OCI-LY7 (cell line): ENCODE data around the gene SASH1.

Source experiments
- CTCF ChIP-seq: fragments of 200-600 bp; sonication (generic); conservative IDR thresholded peaks from 2 replicates; pipeline ENCODE4 v1.5.1; 2014; ENCODE audit warnings: mild to moderate bottlenecking, antibody characterized with exemption, low read length, moderate library complexity, mixed read lengths
- EZH2phosphoT487 ChIP-seq: fragments of 200-600 bp; sonication (generic); IDR thresholded peaks from 2 replicates; pipeline ENCODE4 v1.6.1; 2018; ENCODE audit warnings: low read depth, borderline replicate concordance, mild to moderate bottlenecking, mixed run types, antibody characterized with exemption, low read length, moderate library complexity, mixed read lengths

DNA sequence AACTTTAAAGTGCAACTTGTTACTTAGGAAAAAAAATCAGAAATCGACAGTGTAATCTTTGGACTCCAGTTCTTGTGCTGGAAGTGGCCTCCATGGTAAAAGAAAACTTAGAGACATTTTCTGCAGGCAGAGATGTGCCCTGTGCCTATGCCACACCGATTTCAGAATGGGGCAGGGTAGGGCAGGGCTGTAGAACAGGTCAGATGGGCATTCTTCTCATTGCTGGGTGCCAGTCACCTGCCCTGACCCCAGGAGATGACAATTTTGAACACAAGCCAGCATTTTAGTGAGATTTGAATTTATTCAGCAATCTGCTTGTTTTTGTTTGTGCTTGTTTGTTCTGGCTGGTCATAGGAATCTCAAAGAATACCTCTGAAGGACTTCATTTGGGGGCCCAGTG is 63.3 kb downstream of the SASH1 start:
- TF ChIP-seq CTCF (no peak), EZH2phosphoT487 (no peak)
